Ovary (tissue), 3 donors: ENCODE data around the gene ETV3L.

Experiments used
- CTCF ChIP-seq, 3 donors: fragments of 450-650 bp in 2 of 3; fragments of 200-600 bp in 1 of 3; IDR thresholded peaks; one replicate each; pipeline versions ENCODE4 v1.5.1 to v1.8.0; 2016 to 2022; ENCODE audit warnings: antibody characterized with exemption in 3 of 3, mild to moderate bottlenecking in 1 of 3
- EP300 ChIP-seq: sonication (generic); formaldehyde crosslinking; IDR thresholded peaks from one replicate; pipeline ENCODE4 v1.6.1; 2017; ENCODE audit warnings: antibody characterized with exemption
- donor health status: DM: no; HTN: no; CAD: no.

GRCh38 chr1:157113631-157114030, 14.0 kb upstream of the ETV3L start:
- TF ChIP-seq EP300 (no peak), CTCF (IDR thresholded peaks at IDR 0.05) (no peak)
